HG02678 (cell line): ENCODE data around the gene COX6A1.
"Not testable (repeated sequence)": the region's sequence is repeated elsewhere in the genome, so short reads cannot be mapped to it uniquely, and the experiment has no call there.

Experiments used
- ATAC-seq: cut with Tn5 transposase; IDR thresholded peaks from one replicate; pipeline ENCODE4 v1.9.1; 2021; ENCODE audit warnings: mild to moderate bottlenecking, moderate library complexity; ENCODE audit not compliant: unreplicated experiment

The COX6A1 gene

DNA sequence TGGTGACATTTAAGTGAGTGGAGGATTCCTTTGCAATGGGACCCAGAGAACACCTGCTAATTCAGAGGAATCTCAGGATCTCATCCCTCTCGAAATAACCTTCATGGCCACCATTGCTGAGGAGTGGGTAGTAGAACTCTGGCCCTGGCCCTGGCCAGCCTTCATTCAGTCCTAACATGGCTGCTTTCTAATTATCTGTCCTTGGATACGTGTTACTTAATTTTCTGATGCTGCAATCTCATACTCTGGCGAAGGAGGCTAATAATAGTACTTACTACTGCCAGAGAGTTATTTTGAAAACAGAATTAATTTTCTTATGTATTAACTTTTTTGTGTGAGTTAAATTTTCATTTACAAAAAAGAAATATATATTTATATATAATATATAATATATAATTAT, 12.1 kb upstream of the COX6A1 start:
- no peak for ATAC-seq

DNA sequence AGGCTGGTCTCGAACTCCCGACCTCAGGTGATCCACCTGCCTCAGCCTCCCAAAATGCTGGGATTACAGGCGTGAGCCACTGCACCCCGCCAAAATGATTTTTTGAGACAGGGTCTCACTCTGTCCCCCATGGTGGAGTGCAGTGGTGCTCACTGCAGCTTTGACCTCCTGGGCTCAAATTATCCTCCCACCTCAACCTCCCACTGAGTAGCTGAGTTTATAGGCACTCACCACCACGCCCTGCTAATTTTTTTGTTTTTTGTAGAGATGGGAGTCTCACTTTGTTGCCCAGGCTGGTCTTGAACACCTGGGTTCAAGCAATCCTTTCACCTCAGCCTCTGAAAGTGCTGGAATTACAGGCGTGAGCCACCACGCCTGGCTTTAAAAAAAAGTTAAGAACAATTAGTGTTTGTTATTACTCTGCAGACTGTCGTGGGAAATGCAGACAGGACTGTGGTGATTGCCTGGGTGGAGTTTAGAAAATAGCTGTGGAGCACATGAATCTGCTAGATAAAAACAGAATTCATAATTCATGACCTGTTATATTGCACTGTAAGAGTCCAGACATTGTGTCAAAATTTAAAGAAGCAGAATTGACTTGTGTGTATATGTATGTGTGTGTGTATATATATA, 9.2 kb upstream of the COX6A1 start:
- no peak for ATAC-seq

DNA sequence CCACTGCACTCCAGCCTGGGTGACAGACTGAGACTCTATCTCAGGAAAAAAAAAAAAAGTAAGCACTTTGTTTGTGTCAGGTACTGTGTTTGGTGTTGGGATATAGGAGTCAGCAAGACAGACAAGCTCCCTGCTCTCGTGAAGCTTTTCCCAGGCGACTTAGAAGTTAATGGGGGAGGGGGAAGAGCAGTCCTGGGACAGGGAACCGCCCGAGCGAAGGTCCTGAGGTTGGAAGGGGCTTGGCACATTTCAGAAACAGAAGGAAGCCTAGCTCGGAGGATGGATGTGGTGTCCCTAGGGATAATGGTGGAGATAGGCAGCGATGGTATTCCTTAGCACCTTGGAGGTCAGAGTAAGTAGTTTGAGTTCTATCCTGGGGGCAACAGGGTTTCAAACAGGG, 8.5 kb upstream of the COX6A1 start:
- ATAC-seq: no peak

DNA sequence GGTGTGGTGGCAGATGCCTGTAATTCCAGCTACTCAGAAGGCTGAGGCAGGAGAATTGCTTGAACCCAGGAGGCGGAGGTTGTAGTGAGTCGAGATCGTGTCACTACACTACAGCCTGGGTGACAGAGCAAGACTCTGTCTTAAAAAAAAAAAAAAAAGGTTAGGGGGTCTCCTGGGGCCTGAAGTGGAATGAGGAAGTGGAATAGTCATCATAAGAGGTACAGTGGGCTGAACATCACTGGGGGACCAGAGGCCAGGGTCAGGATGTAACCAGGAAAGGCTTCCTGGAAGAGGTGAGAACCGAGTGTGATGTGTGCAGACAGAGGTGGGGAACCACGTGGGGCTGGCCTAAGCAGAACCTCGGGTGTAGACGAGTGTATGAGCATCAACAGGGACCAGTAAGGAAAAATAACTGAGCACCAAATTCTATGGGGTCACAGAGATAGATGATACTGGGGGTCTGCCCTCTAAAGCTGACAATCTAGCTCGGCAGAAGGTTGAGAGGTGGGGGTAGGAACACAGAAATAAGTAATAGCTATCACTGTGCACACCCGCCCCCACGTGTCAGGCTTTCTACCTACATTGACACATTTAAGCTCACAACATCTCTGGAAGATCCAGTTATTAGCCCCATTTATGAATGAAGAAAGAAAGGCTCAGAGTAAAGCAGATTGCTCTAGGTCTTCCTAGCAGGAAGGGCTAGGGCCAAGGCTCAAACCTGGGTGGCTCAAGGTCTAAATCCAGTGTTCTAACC, 5.0 kb upstream of the COX6A1 start:
- no peak for ATAC-seq

DNA sequence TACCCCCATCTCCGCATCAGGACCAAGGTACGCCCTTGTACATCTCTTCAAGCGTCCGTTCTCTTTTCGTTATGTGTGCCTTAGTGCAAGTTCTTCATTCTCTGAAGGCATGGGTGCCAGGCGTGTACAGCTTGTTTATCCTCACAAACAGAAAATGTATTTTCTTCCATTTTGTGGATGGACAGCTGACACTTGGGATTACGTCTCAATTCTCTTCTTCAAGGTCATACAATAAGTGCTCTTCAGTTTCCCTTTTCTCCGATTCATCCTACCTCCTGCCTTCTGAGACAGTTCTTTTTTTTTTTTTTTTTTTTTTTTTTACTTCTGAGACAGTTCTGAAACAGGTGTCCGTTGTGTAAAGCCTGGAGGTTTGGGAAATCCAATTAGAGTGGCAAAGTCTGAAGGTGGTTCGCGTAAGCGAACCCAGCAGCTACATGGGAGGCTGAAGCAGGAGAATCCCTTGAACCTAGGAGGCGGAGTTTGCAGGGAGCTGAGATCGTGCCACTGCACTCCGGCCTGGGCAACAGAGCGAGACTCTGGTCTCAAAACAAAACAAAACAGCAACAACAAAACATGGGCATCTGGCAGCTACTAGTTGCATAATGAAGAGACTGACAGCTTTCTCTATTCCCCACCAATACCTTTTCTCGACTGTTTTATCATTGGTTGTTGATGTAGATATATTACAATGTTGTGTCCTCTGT, 734 bp downstream of the COX6A1 start:
- ATAC-seq: no peak

DNA sequence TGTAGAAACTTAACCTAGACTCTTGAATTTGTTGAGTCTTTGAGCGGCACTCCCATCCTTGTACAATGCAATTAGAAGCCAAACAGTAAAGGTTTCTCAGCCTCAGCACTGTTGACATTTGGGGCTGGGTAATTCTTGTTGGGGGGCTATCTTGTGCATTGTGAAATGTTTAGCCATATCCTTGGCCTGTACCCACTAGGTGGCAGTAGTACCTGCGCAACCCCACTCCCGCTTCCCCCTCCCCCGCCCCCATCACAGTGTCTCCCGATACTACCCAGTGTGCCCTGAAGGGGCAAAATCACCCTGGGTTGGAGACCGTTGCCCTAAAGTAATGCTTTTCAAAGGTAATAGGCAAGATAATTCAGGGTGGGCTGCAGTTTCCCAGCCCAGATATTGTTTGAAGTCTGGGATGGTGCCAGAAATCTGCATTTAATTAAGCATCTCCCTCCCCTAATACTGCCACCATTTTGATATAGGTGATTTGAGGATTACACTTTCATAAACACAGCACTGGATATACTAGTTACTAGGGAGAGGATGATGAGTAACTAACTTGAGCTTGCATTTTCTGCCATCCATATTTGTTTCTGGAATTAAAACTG, 1.8 kb downstream of the COX6A1 start:
- no peak for ATAC-seq

DNA sequence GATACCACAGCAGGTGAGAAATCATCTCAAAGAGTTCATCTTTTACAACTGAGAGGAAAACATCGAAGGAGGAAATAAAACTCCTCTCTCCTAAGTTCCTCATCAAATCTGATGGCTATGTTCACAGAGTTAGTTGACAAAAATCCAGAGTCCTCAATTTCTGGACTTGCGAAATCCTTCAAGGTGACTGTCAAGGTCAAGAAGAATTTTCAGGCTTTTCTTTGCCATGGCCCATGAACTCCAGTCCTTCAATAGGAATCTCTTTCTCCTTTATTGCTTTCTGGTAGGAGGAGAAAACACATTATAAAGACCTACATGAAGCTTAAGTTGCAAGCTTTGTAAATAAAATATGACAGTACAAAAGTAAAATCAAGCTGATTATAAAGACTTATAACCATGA, 6.8 kb downstream of the COX6A1 start:
- no peak for ATAC-seq

DNA sequence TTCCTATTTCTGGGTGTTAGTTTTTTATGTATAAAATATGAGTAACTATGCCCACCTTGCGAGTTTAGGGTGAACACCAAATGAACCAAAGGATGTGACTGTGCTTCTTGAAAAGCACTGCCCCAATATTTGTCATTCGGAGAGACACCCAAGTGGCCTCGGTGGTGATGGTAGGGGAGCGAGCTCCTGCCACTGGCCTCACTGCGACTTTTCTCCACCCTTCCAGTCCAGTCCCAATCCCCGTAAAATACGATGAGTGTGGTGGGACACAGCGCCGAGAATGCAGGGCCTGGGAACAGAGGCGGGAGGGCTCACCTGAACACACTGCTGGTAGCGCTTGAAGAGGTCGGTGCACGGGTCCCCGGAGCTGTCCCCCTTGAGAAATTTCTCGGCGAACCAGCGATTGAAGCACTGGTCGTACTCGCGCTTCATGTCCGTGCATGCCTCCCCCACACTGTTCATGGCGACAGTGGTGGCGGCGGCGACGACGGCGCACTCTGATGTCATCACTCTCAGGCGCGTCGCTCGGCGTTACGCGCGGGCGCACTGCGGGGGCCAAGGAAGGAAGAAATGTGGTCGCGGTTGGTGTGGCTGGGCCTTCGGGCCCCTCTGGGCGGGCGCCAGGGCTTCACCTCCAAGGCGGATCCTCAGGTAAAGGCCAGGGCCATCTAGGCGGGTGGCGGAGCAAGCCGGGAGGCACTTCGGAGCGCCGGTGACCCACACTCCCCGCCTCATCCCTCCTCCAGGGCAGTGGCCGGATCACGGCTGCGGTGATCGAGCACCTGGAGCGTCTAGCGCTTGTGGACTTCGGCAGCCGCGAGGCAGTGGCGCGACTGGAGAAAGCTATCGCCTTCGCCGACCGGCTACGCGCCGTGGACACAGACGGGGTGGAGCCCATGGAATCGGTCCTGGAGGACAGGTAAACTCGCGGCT, 8.3 kb downstream of the COX6A1 start, which contains the start of the genes GATC and TRIAP1:
TSS of gene GATC (plus strand) at position 534 of the 933 bp plus-strand sequence. CDS start at position 571, 37 bp downstream.
TSS of gene TRIAP1 (minus strand) at position 474 of the 933 bp plus-strand sequence. CDS start at position 462, 12 bp downstream.
- peak; percentile 93 for ATAC-seq

DNA sequence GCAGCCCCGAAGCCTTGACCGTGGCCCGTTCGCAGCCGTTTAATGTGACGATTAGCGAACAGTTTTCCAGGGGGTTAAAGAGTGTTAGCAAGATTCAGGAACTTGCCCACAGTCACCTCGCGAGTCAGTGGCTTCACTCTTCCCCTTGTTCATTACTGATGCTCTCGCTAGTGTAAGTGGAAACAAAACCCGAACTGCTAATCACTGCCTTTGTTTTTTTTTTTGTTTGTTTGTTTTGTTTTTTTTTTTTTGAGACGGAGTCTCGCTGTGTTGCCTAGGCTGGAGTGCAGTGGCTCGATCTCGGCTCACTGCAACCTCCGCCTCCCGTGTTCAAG, 8.9 kb downstream of the COX6A1 start:
- ATAC-seq: not testable (repeated sequence)

DNA sequence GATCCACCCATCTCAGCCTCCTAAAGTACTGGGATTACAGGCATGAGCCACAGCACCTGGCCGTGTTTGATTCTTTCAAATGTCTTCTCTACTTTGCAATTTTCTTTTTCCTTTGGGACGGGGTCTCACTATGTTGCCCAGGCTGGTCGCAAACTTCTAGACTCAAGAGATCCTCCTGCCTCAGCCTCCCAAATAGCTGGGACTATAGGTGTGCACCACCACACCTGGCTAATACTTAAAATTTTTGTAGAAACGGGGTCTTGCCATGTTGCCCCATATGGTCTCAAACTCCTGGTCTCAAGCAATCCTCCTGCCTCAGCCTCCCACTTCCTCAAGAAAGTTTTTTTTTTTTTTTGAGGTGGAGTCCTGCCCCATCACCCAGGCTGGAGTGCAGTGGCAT, 10.1 kb downstream of the COX6A1 start:
- ATAC-seq: no peak

DNA sequence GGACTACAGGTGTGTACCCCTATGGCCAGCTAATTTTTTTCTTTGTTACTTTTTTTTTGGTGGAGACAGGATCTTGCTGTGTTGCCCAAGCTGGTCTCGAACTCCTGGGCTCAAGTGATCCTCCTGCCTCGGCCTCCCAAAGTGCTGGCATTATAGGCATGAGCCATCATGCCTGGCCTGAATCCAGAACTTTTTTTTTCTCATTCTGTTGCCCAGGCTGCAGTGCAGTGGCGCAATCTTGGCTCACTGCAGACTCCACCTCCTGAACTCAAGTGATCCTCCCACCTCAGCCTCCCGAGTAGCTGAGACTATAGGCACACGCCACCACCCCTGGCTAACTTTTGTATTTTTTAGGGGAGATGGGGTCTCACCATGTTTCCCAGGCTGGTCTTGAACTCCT, 14.6 kb downstream of the COX6A1 start:
- ATAC-seq: not testable (repeated sequence)

DNA sequence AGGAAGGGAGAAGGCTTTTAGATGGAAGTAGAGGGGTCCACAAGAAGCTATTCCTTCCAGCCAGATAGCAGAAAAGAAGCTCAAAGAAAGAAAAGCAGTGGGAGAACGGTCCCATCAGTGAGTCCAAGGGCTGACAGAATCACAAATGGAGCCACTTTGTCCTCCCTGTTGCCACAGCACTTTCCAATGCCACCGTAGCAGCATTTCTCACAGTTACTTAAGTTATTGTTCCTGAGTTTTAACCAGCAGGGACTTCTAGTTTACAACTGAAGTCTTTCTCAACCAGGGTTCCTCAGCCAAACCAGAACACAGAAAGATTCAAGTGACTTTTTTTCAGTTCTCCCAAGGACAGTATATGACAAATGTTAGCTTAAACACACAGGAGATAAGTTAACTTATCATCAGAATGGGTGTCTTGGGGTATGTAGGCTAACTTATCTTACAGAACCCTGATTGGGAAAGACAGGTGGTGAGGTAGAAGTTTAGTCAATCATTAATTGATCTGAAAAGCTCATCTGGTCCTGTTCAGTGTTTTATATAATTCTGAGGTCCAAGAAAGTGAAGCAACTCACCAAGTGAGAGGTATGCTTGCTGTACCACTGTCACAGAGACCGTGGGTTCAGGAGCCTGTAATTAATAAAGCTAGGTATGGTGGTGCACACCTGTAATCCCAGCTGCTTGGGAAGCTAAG, 15.3 kb downstream of the COX6A1 start:
- ATAC-seq: no peak

DNA sequence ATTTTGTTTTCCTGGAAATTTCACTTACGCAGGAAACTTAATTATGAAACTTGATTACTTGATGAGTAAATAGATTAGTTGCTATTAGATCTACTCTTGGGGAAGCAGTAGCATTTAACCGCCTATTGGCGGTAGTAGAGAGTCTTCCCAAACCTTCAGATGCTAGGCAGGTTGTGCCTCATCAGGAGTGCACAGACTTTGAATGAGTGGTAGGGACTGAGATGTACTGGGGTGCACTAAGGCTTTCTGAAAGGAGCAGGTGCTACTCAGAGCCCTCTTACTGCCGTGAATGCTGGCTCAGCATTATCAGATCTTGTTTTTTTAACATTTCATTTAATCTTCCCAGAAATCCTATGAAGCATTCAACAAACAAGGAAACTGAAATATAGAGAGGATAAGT, 16.1 kb downstream of the COX6A1 start:
- no peak for ATAC-seq

DNA sequence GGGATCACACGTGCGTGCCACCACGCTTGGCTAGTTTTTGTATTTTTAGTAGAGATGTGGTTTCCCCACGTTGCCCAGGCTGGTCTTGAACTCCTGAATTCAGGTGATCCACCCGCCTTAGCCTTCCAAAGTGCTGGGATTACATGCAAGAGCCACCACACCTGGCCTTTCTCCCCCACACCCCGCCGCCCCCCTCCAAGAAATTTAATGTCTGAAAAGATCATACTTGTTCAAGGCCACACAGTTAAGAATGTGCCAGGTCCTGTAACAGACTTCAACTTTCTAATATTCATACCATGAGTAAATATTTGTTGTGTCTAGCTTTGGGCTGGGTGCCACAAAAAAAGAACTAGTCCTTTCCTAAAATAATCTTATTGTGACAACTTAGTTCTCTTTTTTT, 17.4 kb downstream of the COX6A1 start:
- no peak for ATAC-seq

DNA sequence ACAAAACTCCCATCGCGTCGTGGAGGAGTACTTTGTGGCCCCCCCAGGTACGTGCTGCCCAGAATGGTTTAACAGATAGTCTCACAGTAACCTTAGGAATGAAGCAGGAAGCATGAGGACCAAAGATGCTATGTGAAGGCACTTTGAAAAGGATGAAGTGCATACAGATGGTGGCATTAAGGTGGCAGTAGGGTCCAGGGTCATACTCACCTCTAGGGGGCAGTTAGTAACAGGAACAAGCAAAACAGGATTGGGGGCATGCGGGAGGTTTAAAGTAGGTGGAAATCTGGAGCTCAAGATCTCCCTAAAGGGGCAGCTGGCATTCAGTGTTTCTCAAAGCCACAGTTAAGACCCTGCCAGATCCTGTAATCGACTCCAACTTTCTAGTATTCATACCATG, 19.2 kb downstream of the COX6A1 start:
- no peak for ATAC-seq

DNA sequence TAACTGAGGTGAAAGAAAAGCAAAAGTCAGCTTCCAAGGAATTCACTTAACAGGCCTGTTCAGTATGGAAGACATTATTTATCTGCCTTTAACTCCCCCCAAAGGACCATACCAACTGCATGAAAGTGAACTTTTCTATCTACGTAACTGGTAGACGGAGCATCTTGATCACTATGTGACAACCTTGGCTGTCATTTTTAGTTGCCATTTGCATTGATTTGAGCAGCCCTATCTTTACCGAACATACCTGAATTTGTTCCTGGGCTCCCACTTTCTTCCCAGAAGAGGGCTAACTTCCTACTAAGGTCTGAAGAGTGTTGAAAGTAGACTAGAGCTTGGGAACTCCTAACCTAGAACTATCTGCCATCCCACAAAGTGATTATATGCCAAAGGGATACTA, 22.2 kb downstream of the COX6A1 start:
- no peak for ATAC-seq

DNA sequence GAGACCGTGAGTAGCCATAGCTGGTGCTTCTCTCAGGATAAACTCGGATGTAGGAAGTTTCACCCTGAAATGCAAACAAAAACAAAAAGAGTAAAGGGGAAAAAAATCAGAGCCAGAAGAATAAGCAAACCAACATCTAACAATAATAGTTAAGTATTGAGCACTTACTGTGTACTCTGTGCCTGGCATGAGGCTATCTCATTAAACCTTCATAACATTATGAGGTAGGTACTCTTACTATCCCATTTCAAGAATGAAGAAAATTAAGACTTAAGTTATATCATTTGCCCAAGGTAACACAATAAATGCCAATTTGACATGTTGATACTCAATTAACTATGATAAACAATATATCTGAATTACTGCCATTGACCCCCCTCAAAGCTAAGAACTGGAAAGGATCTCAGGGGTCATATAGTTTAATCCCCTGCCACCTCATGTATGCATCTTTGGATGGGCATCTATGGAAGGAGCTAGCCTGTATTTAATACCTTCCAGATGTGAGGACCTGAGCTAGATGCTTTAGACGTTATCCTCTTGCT, 24.3 kb downstream of the COX6A1 start:
- ATAC-seq: no peak

DNA sequence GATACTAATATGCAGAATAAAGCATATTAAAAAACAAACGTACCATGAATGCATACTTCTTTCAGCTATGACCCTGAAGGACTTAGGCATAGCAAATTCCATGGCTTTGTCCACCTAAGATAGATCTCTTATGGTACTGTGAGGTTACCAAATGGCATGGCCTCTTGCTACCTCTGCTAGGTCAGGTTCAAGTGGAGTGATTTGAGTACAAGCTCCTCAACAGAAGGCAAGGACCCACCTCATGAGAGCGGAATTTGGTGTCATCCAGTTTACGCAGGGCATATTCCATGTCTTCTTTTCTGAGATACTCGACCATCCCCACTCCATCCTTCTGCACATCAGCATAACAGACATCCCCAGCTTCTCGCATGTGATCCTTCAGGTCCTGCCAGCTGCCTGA, 25.8 kb downstream of the COX6A1 start:
- no peak for ATAC-seq

DNA sequence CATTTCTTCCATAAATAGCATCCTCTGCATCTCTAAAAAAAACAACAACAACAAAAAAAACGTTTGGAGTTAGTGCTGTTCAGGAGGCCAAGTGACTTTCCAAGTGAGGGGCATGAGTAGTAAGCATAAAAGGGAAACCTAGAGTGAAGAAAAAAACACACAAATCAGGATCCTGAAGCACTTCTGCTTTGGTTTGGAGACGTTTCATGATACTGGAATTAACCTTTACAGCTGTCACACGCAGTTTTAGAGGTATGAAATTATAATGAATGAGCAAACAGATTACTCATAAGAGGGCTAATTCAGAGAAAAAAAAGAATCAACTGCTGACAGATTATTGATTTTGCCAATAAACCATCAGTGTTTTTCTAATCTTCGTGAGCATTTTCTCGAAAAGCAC, 27.8 kb downstream of the COX6A1 start:
- ATAC-seq: no peak
